CD4-positive, CD25-positive, alpha-beta regulatory T cell (primary cell): Measurements from ENCODE around the gene RDH5. TPM values are rescaled to one million over a fixed set of nuclear protein-coding genes. Genes with fewer than 3 reads are reported as not detected.

Source experiments
- ATAC-seq, 2 donors: fragments of 150-1000 bp; cut with Tn5 transposase; one replicate each; pipeline ENCODE4 v1.10.0; 2021; ENCODE audit warnings: low read depth in 2 of 2, moderate number of reproducible peaks in 2 of 2, moderate library complexity in 1 of 2
- DNase-seq, 3 donors: peaks; one replicate each; pipeline versions ENCODE4 v3.0.0 to v3.0.0-alpha.2; 2012 to 2022; ENCODE audit warnings: mixed read lengths in 1 of 3
- H3K27ac ChIP-seq: one replicate; pipeline ENCODE4 v1.7.0; 2013; ENCODE audit warnings: mild to moderate bottlenecking, low read length; ENCODE audit not compliant: insufficient read depth, poor library complexity, severe bottlenecking
- H3K27me3 ChIP-seq: one replicate; pipeline ENCODE4 v1.7.0; 2013; ENCODE audit warnings: low read length; ENCODE audit not compliant: control insufficient read depth, insufficient read depth
- H3K36me3 ChIP-seq: one replicate; pipeline ENCODE4 v1.7.0; 2013; ENCODE audit warnings: mild to moderate bottlenecking, low read length, moderate library complexity; ENCODE audit not compliant: control insufficient read depth, insufficient read depth
- H3K4me1 ChIP-seq: 2 replicates; pipeline ENCODE4 v1.7.0; 2013; ENCODE audit warnings: mild to moderate bottlenecking, low read length; ENCODE audit not compliant: insufficient read depth, control insufficient read depth, poor library complexity, severe bottlenecking
- H3K4me3 ChIP-seq: one replicate; pipeline ENCODE4 v1.7.0; 2013; ENCODE audit warnings: low read depth, mild to moderate bottlenecking, low read length, moderate library complexity
- H3K9me3 ChIP-seq, 2 experiments: 1 replicate in 1 of 2; 2 replicates in 1 of 2; pipeline ENCODE4 v1.7.0; 2013; ENCODE audit warnings: low read length in 2 of 2, mild to moderate bottlenecking in 1 of 2, moderate library complexity in 1 of 2; ENCODE audit not compliant: control insufficient read depth in 2 of 2
- H3K27ac Mint-ChIP-seq, 3 donors: one replicate each; pipeline ENCODE4 v1.8.0; 2020 to 2022; ENCODE audit warnings: mild to moderate bottlenecking in 3 of 3, mixed read lengths in 3 of 3, moderate library complexity in 2 of 3
- H3K27me3 Mint-ChIP-seq: one replicate; pipeline ENCODE4 v1.8.0; 2022; ENCODE audit warnings: mild to moderate bottlenecking, mixed read lengths
- H3K36me3 Mint-ChIP-seq: one replicate; pipeline ENCODE4 v1.8.0; 2020; ENCODE audit warnings: mixed read lengths
- H3K4me1 Mint-ChIP-seq, 4 donors: one replicate each; pipeline ENCODE4 v1.8.0; 2020 to 2022; ENCODE audit warnings: mixed read lengths in 4 of 4, mild to moderate bottlenecking in 1 of 4
- H3K4me3 Mint-ChIP-seq, 4 donors: one replicate each; pipeline ENCODE4 v1.8.0; 2020 to 2022; ENCODE audit warnings: mild to moderate bottlenecking in 4 of 4, mixed read lengths in 4 of 4, moderate library complexity in 3 of 4
- H3K9me3 Mint-ChIP-seq, 7 donors: one replicate each; pipeline ENCODE4 v1.8.0; 2020 to 2022; ENCODE audit warnings: mixed read lengths in 7 of 7, mild to moderate bottlenecking in 3 of 7, moderate library complexity in 2 of 7
- polyA plus RNA-seq, 4 donors: library from polyadenylated mRNA; unstranded; fragments of 300-500 nt; fragmentation: Illumina TruSeq; gene quantifications; one replicate each; pipeline ENCODE4 v1.2.3, GENCODE V29; 2021
- total RNA-seq: library from RNA; stranded (reverse); gene quantifications from one replicate; pipeline ENCODE4 v1.2.3, GENCODE V29; 2022

Gene RDH5
- total and polyA plus RNA-seq, 5 donors from 2014 or later = 0.94 to 10.1 (median 1.5) TPM

DNA sequence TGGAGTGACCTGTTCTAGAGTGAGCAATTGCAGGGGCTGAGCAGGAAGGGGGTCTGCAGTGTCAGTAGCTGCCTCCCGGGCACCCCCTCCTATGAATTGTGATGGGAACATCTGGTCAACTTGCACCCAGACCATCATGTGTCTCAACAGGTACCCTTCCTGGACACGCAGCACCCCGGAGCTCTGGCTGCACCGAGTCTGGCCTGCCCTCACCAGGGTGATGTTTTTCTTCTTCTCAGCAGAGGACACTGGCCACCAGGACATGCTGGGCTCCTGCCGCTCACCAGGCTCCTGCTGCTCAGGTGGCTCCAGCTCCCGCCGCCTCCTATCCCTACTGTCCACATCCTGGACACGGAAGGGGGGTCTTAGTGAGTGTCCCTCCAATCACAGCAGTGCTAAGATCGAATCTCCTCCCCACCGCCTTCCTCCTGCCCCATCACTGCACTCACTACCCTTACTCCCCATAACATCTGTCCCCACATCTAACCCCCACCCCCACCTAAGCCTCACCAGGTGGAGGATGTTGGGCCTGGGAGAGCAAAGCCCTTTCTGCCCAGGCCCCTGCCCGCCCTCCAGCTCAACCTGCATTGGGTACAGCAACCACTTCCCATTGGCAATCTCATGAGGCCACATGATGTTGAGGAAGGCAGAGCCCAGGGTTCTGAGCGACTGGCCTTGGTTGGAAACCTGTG, 27.4 kb upstream of the RDH5 start:
- no peaks in the 10 kb centered on the region for H3K9me3 Mint-ChIP-seq
- no peak for ATAC-seq
- peaks cover 6% of the 10 kb centered on the region for H3K27me3 Mint-ChIP-seq
- Histone ChIP-seq H3K36me3 (no peaks in the 10 kb centered on the region), H3K4me3 (no peak overlapping the region), H3K27me3 (no peaks in the 10 kb centered on the region), H3K4me1 (no peaks in the 10 kb centered on the region), H3K27ac (no peak overlapping the region), H3K9me3 (no peaks in the 10 kb centered on the region)
- H3K4me3 Mint-ChIP-seq = no peak overlapping the region
- no peaks in the 10 kb centered on the region for H3K36me3 Mint-ChIP-seq
- DNase-seq = no peak
- no peak overlapping the region for H3K27ac Mint-ChIP-seq
- H3K4me1 Mint-ChIP-seq = peaks cover 0 to 4% (median under 1%) of the 10 kb centered on the region in 4 donors

DNA sequence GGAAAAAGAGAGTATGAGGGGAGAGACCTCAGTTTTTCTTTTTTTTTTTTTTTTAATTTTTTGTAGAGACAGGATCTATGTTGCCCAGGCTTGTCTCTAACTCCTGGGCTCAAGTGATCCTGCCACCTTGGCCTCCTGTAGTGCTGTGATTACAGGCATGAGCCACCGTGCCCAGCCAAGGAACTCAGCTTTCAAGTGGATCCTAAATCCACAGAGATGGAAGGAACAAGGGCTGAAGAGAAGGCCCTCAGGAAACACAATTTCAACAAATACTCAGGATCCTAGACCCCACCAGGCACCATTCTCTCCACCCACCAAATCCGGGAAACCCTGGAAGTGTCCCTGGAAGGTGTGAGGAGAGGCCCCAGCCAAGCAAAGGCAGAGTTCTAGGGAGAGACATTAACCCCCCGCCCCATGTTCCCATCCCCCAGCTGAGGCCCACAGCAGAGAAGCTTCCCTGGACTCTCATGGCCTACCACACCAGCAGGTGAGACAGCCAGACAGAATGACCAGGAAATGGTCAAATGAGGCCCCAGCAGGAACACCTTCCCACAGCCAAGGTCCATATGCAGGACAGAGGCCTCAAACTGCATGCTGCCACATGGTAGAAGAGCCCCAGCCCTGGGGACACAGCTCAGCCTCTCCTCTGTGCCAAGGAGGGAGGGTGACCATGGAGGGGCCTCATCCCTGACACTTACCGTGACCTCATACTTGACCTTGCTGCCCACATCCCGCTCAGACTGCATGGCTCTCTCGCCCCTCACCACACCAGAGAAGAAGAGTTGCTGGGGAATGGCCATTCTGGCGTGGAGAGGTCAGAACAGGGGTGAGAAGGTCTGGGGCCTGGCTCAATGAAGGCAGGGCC, 26.6 kb upstream of the RDH5 start:
- Histone ChIP-seq H3K4me3 (no peak overlapping the region), H3K27ac (no peak overlapping the region), H3K9me3 (no peaks in the 10 kb centered on the region), H3K36me3 (no peaks in the 10 kb centered on the region), H3K27me3 (no peaks in the 10 kb centered on the region), H3K4me1 (no peaks in the 10 kb centered on the region)
- H3K36me3 Mint-ChIP-seq = no peaks in the 10 kb centered on the region
- H3K27me3 Mint-ChIP-seq = peaks cover 6% of the 10 kb centered on the region
- no peak overlapping the region for H3K27ac Mint-ChIP-seq
- DNase-seq (no peak), ATAC-seq (no peak)
- no peak overlapping the region for H3K4me3 Mint-ChIP-seq
- H3K4me1 Mint-ChIP-seq = peaks cover 0 to 4% (median 0%) of the 10 kb centered on the region in 4 donors
- no peaks in the 10 kb centered on the region for H3K9me3 Mint-ChIP-seq

DNA sequence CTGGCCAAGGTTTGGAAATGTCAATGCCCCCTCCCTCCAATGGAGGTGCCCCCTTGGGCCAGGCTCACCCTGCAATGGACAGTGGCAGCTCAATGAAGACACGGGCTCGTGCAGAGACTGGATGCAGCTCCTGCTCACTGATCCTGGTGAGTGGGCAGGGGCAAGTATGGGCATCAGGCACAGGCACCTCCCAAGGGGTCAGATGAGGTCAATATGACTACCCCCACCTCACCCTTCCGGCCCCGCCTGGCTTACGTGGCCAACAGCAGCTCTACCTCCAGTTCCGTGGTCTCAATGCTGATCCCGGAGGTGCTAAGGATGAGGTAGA, 26.0 kb upstream of the RDH5 start:
- Histone ChIP-seq H3K27ac (no peak overlapping the region), H3K36me3 (no peaks in the 10 kb centered on the region), H3K4me3 (no peak overlapping the region), H3K27me3 (no peaks in the 10 kb centered on the region), H3K4me1 (no peaks in the 10 kb centered on the region), H3K9me3 (no peaks in the 10 kb centered on the region)
- no peaks in the 10 kb centered on the region for H3K9me3 Mint-ChIP-seq
- no peak overlapping the region for H3K27ac Mint-ChIP-seq
- peaks cover 0 to 4% (median 0%) of the 10 kb centered on the region in 4 donors for H3K4me1 Mint-ChIP-seq
- ATAC-seq (no peak), DNase-seq (no peak)
- H3K36me3 Mint-ChIP-seq = no peaks in the 10 kb centered on the region
- H3K27me3 Mint-ChIP-seq = peaks cover 6% of the 10 kb centered on the region
- no peak overlapping the region for H3K4me3 Mint-ChIP-seq

DNA sequence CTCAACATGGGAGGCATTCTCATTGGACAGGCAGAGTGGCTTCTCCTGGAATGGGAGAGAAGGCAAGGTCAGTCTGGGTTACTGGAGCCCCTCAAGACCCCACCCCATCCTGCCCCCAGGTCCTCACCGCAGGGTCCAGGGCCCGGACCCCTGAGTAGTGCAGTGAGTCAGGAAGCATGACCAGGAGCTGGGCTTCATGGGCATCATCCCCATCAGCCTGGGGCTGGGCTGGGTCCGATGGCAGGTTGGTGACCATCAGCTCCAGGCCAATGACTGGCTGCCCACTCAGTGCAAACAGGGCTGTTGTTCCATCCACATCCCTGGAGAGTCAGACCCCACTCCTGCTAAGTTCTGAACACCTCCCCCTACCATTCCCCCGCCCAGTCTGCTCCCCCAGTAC, 25.5 kb upstream of the RDH5 start:
- Mint-ChIP-seq H3K9me3 (no peaks in the 10 kb centered on the region), H3K27ac (no peak overlapping the region), H3K27me3 (peaks cover 6% of the 10 kb centered on the region), H3K36me3 (no peaks in the 10 kb centered on the region), H3K4me1 (peaks cover 0 to 4% (median 0%) of the 10 kb centered on the region in 4 donors), H3K4me3 (no peak overlapping the region)
- H3K4me3 ChIP-seq = no peak overlapping the region
- no peak overlapping the region for H3K27ac ChIP-seq
- ATAC-seq (no peak), DNase-seq (no peak)
- no peaks in the 10 kb centered on the region for H3K27me3 ChIP-seq
- no peaks in the 10 kb centered on the region for H3K4me1 ChIP-seq
- H3K9me3 ChIP-seq = no peaks in the 10 kb centered on the region
- no peaks in the 10 kb centered on the region for H3K36me3 ChIP-seq

DNA sequence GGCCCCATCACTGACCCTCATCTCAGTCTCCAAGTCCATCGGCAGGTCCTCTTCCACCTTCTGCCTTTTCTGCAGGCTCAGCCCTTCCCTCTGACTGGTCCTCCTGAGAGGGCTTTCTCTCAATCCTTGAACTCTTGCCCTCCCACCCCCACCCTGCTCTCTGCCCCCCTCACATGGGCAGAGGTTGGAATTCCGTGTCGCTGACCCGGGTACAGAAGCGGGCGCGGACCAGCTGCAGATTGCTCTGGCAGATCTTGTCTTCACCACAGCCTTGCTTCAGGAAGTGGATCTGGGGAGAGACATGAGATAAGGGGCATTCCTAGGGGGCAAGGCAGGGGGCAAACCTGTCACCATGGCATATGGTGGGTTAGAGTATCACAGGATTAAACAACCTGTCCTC, 24.8 kb upstream of the RDH5 start:
- no peak overlapping the region for H3K4me3 Mint-ChIP-seq
- Histone ChIP-seq H3K4me3 (no peak overlapping the region), H3K27ac (no peak overlapping the region), H3K36me3 (no peaks in the 10 kb centered on the region), H3K9me3 (no peaks in the 10 kb centered on the region), H3K27me3 (no peaks in the 10 kb centered on the region), H3K4me1 (no peaks in the 10 kb centered on the region)
- ATAC-seq (no peak), DNase-seq (no peak)
- H3K9me3 Mint-ChIP-seq = no peaks in the 10 kb centered on the region
- peaks cover 6% of the 10 kb centered on the region for H3K27me3 Mint-ChIP-seq
- no peaks in the 10 kb centered on the region for H3K36me3 Mint-ChIP-seq
- peaks cover 0 to 4% (median 0%) of the 10 kb centered on the region in 4 donors for H3K4me1 Mint-ChIP-seq
- H3K27ac Mint-ChIP-seq = no peak overlapping the region

DNA sequence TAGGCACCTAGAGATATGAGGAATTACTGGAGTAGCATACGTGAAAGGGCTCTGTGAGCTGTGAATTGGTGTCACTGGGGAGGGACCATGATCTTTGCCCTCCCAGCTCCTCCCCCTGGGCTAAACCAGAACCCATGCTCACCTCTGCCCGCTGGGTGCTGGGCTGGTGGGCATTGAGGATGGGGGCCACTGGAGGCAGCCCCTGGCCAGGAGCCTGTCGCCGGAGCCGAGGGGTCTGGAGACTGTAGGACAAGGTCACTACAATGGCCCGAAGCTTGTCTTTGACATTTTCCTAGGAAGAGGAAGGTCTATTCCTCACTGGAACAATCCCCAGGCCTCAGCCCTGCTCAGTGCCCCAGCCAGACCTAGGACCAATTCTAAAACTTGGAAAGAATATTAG, 24.1 kb upstream of the RDH5 start:
- Histone ChIP-seq H3K4me1 (no peaks in the 10 kb centered on the region), H3K9me3 (no peaks in the 10 kb centered on the region), H3K27ac (no peak overlapping the region), H3K4me3 (no peak overlapping the region), H3K36me3 (no peaks in the 10 kb centered on the region), H3K27me3 (no peaks in the 10 kb centered on the region)
- no peaks in the 10 kb centered on the region for H3K9me3 Mint-ChIP-seq
- DNase-seq (no peak), ATAC-seq (no peak)
- no peak overlapping the region for H3K4me3 Mint-ChIP-seq
- H3K4me1 Mint-ChIP-seq = peaks cover 0 to 3% (median 0%) of the 10 kb centered on the region in 4 donors
- no peak overlapping the region for H3K27ac Mint-ChIP-seq
- H3K36me3 Mint-ChIP-seq = no peaks in the 10 kb centered on the region
- peaks cover 6% of the 10 kb centered on the region for H3K27me3 Mint-ChIP-seq

DNA sequence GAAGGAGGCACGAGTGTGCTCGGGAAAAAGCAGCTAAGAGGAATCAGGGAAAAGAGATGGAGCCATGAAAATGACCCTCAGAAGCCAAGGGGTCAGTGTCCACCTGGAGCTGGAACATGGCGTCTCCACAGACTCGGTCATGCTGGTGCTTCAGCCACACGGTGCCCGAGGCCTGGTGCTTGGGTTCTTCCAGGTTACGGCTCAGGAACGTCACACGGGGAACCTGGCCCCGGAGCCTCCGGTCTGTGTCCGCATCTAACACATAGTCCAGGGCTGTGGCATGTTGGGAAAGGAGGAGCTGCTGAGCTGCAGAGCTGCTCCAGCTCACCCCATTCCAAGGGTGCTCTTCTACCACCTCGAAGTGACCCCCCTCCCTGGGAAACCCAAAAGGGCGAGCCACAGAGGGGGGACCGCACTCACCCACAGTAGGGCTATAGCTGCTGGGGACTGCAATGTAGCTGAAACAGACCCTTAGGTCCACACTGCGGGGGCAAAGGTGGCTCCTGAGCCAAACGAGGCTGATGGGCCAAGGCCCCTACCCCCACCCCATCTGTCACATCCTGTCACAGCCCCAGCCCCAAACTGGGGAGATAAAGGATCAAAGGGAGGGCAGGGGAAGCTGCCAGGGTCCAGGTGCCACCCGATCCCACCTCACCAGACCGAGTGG, 23.3 kb upstream of the RDH5 start:
- ATAC-seq (no peak), DNase-seq (no peak)
- Mint-ChIP-seq H3K9me3 (no peaks in the 10 kb centered on the region), H3K4me1 (peaks cover 0 to 2% (median 0%) of the 10 kb centered on the region in 4 donors), H3K36me3 (no peaks in the 10 kb centered on the region), H3K27ac (no peak overlapping the region), H3K4me3 (no peak overlapping the region), H3K27me3 (peaks cover 6% of the 10 kb centered on the region)
- no peaks in the 10 kb centered on the region for H3K9me3 ChIP-seq
- H3K27ac ChIP-seq = no peak overlapping the region
- no peaks in the 10 kb centered on the region for H3K27me3 ChIP-seq
- H3K36me3 ChIP-seq = no peaks in the 10 kb centered on the region
- H3K4me3 ChIP-seq = no peak overlapping the region
- no peaks in the 10 kb centered on the region for H3K4me1 ChIP-seq
